RKO (cell line): Measurements from ENCODE around the gene ODF2.

Source experiments
- DNase-seq: peaks from one replicate; pipeline ENCODE4 v3.0.0-alpha.2; 2016; ENCODE audit warnings: low spot score

ODF2 gene

DNA sequence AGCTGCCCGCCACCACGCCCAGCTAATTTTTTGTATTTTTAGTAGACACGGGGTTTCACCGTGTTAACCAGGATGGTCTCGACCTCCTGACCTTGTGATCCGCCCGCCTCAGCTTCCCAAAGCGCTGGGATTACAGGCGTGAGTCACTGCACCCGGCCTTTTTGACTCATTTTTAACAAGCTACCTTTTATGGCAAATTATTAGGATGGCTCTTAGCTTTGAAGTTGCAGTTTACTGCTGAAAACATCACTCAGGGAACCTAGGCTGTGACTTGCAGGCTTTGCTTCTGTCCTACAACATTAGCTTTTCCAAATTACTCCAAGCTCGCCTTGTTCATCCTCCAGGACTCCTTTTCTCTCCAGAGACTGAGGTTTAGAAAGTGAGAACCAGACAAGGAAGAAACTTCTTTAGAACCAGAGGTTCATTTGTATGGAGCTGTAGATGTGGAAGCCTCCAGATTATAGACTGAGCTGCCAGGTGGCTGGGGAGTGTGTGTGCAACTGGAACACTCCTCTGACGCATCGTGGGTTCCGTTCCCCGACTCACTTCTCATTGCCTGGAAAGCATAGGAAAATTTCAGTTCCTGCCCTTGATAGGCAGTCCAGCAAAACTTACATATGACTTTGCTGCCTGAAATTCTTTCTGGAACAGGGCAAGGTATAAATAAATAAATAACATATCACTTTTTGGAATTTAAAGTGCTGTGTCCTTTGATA, 72.8 kb downstream of the ODF2 start:
- DNase-seq = peak; percentile 73

DNA sequence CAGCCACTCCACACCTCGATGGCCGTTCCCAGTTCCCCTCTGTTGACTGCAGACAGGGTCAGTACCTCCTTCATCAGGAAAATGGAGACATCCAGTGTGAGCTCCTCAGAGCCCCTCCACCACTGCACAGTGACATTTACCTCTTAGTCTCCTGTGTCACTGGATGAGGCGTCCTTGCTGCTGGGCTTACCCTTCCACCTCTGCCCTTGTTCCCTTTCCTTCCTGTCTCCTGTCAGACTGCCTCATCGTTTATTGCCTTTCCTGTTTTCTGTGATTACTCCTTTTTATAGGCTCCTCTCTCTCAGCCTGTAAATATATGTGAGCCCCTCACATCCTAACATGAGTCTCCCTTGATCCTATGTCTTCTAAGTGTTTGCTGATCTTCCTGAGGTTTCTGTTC, 73.4 kb downstream of the ODF2 start:
- DNase-seq = no peak

DNA sequence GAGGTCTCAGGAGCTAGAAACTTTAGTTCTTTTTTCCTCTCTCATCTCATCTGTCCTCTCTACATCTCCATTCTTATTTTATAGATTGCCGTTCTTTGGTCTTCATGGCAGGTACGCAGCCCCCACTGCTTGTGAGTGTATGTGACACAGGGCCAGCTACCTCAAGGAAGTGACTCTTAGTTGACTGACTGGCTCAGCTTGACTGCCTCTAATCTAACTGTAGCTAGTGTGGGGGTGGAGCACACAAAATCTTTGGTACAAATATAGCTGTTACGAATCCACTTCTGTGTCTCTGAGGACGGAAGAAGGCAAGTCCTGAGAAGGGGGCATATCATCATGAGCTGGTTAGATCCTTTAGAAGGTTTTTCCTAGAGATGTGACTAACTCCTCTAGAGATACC, 76.8 kb downstream of the ODF2 start:
- no peak for DNase-seq

DNA sequence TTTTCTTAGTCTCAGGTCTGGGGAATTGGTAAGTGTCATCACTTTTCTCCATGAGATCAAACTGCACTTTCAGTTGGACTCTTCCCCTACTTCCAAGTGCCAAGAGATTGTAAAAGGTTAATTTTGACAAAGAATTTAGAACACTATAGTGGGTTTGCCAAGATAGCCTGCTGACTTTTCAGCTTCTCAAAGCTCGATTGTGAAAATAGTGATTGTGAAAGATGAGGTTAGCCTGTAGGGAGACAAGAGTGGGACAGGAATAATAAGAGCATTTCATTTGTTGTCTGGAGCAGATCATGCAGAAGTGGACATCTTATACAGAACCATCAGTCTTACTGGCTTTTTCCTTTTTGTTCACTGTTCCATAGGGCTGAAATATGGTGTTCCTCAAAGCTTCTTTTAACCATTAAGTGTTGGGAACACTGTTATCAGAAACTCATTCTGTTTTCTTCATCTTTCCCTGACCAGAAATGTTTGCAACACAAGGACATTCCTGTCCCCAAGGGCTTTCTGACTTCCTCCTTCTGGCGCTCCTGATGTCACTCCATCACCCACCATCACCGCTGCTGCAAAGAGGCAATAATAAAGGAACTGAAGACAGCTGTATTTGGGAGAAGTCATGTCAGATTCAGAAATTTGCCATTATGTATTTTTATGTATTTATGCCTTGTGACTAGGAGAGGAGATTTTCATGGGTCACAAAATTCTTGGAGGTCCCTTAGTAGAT, 85.0 kb downstream of the ODF2 start:
- DNase-seq = no peak

DNA sequence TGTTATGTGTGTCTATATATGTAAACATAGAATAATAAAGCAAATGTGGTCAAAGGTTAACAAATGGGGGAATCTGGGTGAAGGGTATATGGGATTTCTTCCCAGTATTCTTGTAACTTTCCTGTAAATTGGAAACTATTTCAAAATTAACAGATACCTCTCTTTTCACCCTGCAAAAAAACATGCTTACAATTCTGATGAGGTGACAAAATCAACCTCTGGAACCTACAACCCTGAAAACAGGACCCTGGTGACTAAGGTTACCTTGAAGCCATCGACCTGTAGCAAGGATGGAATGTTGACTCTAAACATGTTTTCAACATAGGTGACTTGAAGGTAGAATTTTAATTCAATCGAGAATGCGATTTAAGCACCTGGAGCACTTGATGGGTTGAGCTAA, 90.7 kb downstream of the ODF2 start:
- DNase-seq = no peak

DNA sequence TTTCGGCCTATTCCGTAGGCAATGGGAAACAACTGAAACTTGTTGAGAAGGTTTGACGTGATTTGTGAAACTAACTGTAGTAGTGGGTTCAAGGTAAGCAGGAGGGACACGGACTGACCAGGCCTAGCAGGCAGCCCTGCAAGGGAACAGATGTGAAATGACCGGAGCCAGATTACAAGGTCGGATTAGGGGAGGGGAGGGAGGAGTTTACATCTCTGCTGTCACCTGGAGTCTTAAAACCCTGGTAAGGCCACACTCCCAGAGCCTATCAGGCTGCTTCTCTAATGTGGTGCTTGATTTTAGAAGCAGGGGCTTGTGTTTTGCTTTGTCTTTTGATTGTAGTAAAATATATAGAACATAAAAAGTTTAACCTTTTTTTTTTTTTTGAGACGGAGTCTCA, 93.1 kb downstream of the ODF2 start:
- no peak for DNase-seq

DNA sequence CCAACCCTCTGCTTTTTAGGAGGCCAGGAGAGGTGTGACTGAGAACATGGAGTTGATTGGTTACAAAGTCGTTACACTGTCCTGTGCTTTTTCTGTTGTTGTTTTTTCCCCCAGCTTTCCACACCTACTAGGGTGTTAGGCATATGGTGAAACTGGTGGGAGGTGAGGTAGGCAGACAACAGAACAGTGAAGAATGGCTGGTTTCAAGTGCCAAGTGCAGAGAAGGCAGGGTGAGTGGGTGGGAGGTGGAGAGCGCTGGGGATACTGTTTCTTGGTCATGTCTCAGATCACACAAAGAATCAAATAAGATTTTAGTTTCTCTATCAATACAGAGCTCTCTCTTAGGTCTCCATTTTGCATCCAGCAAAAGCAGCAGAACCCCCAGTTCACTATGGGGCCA, 94.4 kb downstream of the ODF2 start:
- no peak for DNase-seq
